ENCODE data around the gene CLK2.
A peak's percentile ranks its signal among the peaks of the same experiment; 100 is the strongest.
"Not testable (repeated sequence)": the region's sequence is repeated elsewhere in the genome, so short reads cannot be mapped to it uniquely, and the experiment has no call there.

The CLK2 gene

GRCh38 chr1:155263067-155263466, 10.2 kb downstream of the CLK2 start:
- no peak for FAIRE-seq

GRCh38 chr1:155261852-155262673, 11.2 kb downstream of the CLK2 start, which contains the start of gene SCAMP3:
Gene SCAMP3 (minus strand): TSS chr1:155262360. CDS start chr1:155262151, 209 bp downstream.
- peak; percentile 97 for FAIRE-seq

GRCh38 chr1:155261493-155261851, 11.8 kb downstream of the CLK2 start:
- no peak for FAIRE-seq

GRCh38 chr1:155260276-155260675, 13.0 kb downstream of the CLK2 start:
- no peak for FAIRE-seq

GRCh38 chr1:155256058-155256852, 17.0 kb downstream of the CLK2 start:
- FAIRE-seq, result no peak

- peak; percentile 90 for FAIRE-seq
Observed at GRCh38 chr1:155255243-155256007, 17.9 kb downstream of the CLK2 start, which contains the start of gene ENTREP3. Gene ENTREP3 (minus strand): TSS chr1:155255483. CDS start chr1:155254877, 606 bp downstream.

- FAIRE-seq, result no peak
Observed at GRCh38 chr1:155254714-155255242, 18.5 kb downstream of the CLK2 start.

- FAIRE-seq, result no peak
Observed at GRCh38 chr1:155254228-155254713, 19.0 kb downstream of the CLK2 start.

GRCh38 chr1:155253797-155254196, 19.5 kb downstream of the CLK2 start:
- FAIRE-seq, result no peak

- FAIRE-seq, result no peak
Observed at GRCh38 chr1:155253208-155253607, 20.1 kb downstream of the CLK2 start.

- no peak for FAIRE-seq
Observed at GRCh38 chr1:155251566-155251965, 21.7 kb downstream of the CLK2 start.

GRCh38 chr1:155250633-155251449, 22.5 kb downstream of the CLK2 start:
- FAIRE-seq, result peak; percentile 82

GRCh38 chr1:155250246-155250632, 23.1 kb downstream of the CLK2 start:
- no peak for FAIRE-seq

- FAIRE-seq, result no peak
Observed at GRCh38 chr1:155247667-155248553, 25.4 kb downstream of the CLK2 start.

GRCh38 chr1:155246796-155247195, 26.5 kb downstream of the CLK2 start:
- FAIRE-seq, result not testable (repeated sequence)

GRCh38 chr1:155245163-155245524, 28.2 kb downstream of the CLK2 start:
- no peak for FAIRE-seq

GRCh38 chr1:155244368-155245162, 28.7 kb downstream of the CLK2 start:
- peak; percentile 91 for FAIRE-seq

- FAIRE-seq, result no peak
Observed at GRCh38 chr1:155242805-155243358, 30.4 kb downstream of the CLK2 start.

GRCh38 chr1:155241841-155242264, 31.5 kb downstream of the CLK2 start:
- no peak for FAIRE-seq
